GM18909 (cell line): ENCODE results near the gene TMEM120A.

Experiments
- ATAC-seq: cut with Tn5 transposase; IDR thresholded peaks from one replicate; pipeline ENCODE4 v1.9.1; 2021; ENCODE audit warnings: mild to moderate bottlenecking; ENCODE audit not compliant: unreplicated experiment, poor library complexity

TMEM120A gene

GRCh38 chr7:75962607-75963380 lies 31.6 kb downstream of the TMEM120A start:
- no peak for ATAC-seq

GRCh38 chr7:75961218-75961617 lies 33.2 kb downstream of the TMEM120A start:
- ATAC-seq, result no peak

DNA sequence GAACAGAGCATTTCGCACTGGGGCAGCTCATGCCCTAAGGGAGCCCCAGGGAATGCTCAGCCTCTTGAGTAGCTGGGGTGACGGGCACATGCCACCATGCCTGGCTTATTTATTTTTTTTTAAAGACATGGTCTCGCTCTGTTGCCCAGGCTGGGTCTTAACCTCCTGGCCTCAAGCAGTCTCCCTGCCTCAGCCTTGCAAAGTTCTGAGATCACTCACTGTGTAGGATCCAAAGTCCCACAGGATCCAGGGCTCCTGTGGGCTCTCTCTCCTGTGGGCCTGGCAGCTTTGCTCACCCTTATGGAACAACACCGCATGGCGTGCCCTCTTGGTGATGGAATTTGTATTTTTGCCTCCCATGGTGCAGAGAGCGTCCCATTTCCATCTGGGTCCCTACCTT lies 34.0 kb downstream of the TMEM120A start:
- no peak for ATAC-seq

GRCh38 chr7:75958802-75959543 lies 35.4 kb downstream of the TMEM120A start:
- ATAC-seq, result no peak

DNA sequence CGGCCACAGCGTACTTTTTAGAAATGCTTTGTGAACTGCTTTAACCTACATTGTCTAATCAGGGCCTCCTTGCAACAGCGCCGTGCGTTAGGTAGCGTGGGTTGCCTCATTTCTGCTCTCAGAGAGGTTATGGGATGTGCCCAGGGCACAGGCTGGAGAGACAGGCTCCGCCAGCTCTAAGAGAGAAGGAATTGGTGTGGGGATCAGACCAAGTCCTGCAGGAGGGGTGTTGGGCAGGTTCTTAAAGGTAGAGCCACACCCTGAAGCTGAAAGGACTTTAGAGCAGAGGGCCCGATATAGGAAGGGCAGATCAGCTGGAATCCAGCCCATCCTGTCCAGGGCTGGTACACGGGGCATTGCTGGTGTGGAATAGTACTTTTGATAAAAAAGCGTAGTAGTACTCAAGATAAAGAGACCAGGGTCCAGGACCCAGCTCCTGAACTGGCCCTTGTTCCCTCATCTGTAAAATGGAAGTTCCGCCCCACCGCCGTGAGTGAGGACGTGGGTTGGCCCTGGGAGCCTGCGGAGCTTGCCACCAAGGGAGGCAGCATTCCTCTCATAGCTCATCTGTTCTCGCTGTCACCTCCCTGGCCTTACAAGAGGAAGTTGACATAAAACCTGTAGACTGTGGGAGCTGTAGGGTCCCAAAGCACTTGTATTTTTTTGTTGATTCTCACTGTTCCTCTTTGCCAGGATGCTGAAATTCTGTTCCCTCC lies 37.2 kb downstream of the TMEM120A start:
- ATAC-seq, result no peak

DNA sequence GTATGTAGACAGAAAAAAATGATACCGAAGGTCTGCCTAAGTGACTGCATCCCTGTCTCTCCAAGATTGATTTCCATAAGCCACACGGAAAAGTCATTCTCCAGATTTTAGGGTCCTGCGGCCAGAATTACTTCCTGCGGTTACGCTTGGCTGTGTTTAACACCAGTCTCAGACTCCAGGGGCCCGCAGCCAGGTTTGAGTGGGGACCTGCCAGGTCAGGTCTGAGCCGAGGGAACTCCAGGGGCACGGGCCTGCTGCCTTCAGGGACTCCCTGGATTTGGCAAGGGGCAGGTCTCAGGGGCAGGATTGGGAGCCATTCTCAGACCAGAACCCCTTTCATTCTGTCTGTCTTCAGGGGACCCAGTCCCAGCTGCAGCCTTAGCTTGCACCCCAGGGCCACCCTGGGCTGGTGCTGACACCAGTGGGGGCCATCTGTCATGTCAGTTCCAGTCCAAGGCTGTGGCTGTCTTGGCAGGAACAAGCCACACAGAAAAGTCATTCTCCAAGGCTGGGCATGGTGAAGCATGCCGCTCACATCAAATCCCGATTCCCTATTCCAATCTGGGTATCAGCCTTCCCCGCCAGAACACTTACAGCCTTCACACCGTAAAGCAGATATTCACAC lies 39.0 kb downstream of the TMEM120A start:
- no peak for ATAC-seq

DNA sequence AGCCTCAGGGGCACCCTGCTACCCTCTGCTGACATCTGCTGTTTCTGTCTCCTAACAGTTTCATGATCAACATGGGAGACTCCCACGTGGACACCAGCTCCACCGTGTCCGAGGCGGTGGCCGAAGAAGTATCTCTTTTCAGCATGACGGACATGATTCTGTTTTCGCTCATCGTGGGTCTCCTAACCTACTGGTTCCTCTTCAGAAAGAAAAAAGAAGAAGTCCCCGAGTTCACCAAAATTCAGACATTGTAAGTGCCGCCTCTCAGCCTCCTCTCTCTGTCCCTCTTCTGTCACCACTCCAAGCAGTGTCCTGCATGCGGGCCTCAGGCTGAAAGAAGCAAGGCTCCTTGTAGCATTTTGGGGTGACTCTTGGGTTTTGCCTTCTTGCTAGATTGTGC lies 40.5 kb downstream of the TMEM120A start:
- no peak for ATAC-seq

DNA sequence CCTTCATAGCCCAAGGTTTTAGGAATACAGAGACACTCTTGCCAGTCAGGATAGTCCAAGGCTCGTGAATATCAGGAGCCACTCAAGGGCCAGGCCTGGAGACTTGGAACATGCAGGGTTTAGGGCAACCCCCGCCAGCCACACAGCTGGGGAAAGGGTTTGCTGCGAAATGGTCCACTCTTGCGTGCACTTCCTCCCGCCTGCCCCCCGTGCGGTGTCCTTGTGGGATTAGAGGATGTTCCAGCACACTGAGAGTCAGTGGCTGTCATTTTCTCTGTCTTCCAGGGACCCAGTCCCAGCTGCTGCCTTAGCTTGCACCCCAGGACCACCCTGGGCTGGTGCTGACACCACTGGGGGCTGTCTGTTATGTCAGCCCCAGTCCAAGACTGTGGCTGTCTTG lies 41.0 kb downstream of the TMEM120A start:
- ATAC-seq, result no peak

DNA sequence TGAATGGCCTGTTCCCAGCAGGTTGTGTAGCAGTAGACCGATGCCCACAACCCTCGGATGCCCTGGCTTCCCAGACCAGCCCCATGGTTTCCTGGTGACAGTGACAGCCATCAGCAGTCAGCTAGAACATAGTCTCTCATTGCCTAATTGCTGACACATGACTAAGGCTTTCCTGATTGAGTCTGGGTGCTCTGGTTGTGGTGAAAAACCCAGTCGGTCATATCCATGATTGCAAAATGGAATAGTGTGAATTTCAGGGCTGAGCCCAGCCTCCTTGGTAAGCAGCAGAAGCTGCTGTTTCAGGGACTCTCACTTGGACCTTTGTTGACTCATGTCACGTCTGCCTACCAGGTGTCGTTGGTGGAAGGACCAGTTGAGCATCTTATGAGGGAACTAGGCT lies 42.9 kb downstream of the TMEM120A start:
- ATAC-seq, result no peak

- ATAC-seq, result no peak
These were observed 44.2 kb downstream of the TMEM120A start for GRCh38 chr7:75950111-75950681.

DNA sequence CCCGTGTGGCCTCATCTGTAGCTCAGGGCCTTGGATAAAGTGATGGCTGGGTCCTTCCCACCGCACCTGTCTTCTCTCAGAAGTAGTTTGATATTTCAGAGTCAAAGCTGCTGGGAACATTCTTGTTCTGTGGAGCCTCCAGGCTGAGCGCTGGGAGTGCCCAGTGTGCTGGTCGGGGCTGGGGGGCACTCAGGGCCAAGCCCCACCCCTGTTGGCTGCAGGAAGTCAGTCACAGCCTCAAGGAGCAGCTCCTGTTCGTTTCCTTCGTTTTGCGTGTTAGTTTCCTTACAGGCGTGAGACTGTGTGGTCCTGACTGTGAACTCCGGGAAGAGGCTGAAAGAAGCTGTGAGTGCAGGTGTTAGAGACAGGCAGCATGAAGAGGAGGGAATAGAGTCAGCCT lies 46.2 kb downstream of the TMEM120A start:
- no peak for ATAC-seq

DNA sequence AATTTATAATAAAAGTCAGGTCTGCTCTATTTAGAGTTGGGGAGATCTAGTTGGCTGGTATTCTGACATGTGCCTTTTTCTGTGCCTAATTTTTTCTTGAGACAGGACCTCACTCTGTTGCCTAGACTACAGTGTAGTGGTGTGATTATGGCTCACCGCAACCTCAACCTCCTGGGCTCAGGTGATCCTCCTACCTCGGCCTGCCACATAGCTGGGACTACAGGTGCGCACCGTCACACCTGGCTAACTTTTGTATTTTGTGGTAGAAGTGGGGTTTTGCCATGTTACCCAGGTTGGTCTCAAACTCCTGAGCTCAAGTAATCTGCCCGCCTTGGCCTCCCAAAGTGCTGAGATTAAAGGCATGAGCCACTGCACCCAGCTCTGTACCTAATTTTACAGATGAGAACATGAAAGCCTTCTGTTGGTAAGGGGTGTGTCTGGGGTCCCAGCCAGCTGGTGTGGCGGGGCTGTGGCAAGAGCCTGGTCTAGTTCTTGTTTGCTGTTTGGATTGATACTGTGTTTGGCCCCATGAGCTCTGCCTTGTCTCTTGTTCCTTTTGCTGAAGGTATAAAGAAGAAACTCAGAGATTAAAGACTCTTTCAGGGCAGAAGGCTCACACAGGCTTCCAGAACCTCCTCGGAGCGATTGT lies 48.1 kb downstream of the TMEM120A start:
- ATAC-seq, result no peak

DNA sequence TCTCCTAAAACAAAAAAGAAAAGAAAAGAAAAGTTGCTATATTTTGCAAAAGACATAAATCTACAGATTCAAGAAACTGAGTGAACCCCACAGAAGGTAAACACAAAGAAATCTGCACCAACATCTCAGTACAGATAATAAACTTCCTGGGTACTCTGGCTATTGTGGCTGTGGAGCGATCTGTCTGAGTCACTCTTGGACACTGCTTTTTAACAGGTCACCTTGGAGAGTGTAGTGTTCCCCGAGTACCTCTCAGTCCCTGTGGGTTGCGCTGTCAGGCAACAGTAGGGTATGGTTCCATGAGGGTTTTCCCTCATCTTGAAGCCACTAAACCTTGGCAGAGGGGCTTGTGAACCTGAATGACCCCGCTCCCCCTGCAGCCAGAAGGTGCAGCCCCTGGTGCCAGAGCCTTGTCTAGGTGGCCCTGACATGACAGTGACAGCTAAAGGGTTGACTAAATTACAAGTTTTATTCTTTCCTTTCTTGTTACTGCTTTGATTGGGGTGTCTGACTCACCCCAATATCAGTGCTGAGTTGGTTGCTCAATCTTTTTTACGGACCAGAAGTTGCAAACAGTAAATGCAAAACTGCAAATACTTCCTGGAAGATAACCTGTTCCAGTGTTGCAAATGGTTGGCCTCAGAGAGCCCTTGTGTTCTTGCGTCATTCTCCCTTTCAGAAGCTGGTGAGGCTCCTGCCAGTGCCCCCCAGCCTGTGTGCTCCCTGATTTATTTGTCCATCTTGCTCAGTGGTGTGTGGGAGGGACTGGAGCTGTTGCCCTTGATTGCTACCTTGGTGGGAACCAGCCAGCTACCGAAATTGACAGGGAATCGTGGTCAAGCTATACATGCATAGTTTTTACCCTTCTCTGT lies 48.9 kb downstream of the TMEM120A start:
- no peak for ATAC-seq

- ATAC-seq, result no peak
These were observed 49.9 kb downstream of the TMEM120A start for GRCh38 chr7:75944507-75944906.

GRCh38 chr7:75943864-75944263 lies 50.5 kb downstream of the TMEM120A start:
- no peak for ATAC-seq

DNA sequence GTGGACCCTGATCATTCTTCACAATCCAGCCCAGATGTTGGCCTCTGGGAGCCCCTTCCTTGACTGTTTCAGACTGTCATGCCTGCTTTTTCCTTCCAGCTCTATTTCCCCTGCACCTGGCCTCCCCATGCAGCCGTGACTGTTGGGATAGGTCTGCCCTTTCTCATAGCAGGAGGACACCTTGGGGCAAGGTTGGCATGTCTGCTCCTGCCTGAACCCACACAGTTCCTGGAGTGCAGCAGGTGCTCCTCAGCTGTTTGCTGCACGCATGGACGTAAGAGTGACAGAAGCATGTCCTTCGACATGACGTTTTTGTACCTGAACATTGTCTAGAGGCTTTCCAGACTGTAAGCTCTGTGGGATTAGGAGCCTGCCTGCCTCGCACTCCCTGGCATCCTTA lies 55.5 kb downstream of the TMEM120A start:
- ATAC-seq, result no peak

DNA sequence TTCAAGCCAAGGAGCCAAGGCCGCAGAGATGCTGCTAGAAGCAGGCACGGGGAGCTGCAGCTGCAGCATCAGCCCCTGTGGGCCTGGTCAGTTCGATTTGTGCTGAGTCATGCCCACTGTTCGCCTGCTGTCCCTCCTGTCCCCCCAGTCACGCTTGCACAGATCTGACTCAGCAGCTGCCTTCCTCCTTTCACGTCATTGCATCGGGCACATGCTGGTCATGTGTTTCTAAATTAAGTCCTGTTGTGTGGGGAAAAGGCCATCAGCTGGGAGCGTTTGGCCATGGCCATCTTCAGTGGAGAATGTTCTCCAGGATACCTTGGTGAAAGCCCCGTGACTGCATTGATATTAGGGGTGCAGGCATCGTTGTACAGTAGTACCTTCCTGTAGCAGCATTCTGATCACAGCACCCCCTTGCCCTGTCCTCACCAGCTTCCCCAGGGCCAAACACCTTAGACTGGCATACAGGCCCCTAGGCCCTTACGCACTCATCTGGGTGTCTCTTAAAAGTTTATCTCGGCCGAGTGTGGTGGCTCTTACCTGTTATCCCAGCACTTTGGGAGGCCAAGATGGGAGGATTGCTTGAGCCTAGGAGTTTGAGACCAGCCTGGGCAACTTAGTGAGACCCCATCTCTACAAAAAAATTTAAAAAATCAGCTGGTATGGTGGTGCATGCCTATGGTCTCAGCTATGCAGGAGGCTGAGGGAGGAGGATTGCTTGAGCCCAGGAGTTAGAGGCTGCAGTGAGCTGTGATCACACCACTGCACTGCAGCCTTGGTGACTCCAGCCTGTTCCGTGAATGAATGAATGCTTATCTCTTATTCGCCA lies 56.2 kb downstream of the TMEM120A start:
- ATAC-seq, result no peak
